PC-3 (cell line): ENCODE results near the gene CCBE1. TPM values are rescaled to one million over a fixed set of nuclear protein-coding genes. Genes with fewer than 3 reads are reported as not detected.

Experiments
- ATAC-seq: fragments of 200-7000 bp; cut with Tn5 transposase; 2 replicates; pipeline ENCODE4 v1.9.1; 2020; ENCODE audit warnings: mild to moderate bottlenecking, moderate library complexity
- BruUV-seq: library from RNA; stranded (reverse); fragments of 400-500 nt; replicated peaks from 2 replicates; lab custom pipeline; 2021; lab: Mats Ljungman, UMichigan
- CTCF ChIA-PET: fragments of 300-600 bp; sonication (Branson Sonifier 250); formaldehyde crosslinking; loops from one replicate; lab custom pipeline; 2022; ENCODE audit warnings: antibody characterized with exemption; lab: Charles Lee
- POLR2A ChIA-PET: fragments of 300-600 bp; sonication (Branson Sonifier 250); formaldehyde crosslinking; loops from one replicate; lab custom pipeline; 2022; ENCODE audit warnings: antibody characterized with exemption; ENCODE audit not compliant: unreplicated experiment; lab: Charles Lee
- DNase-seq: peaks from one replicate; pipeline ENCODE4 v3.0.0-alpha.2; 2015
- H2AFZ ChIP-seq: fragments of 300-600 bp; sonication (generic); 2 replicates; pipeline ENCODE4 v1.6.0; 2016; ENCODE audit warnings: antibody characterized with exemption, low read length
- H3F3A ChIP-seq: fragments of 300-600 bp; sonication (generic); one replicate; pipeline ENCODE4 v1.6.0; 2017; ENCODE audit warnings: antibody characterized with exemption, low read length, control low read depth, mild to moderate bottlenecking; ENCODE audit not compliant: unreplicated experiment
- H3K27ac ChIP-seq: fragments of 300-600 bp; sonication (generic); 2 replicates; pipeline ENCODE4 v1.5.1; 2016; ENCODE audit warnings: mild to moderate bottlenecking, low read length
- H3K27me3 ChIP-seq: fragments of 300-600 bp; sonication (generic); 2 replicates; pipeline ENCODE4 v1.6.1; 2016; ENCODE audit warnings: low read length, mixed read lengths
- H3K36me3 ChIP-seq: fragments of 300-600 bp; sonication (generic); 2 replicates; pipeline ENCODE4 v1.6.1; 2016; ENCODE audit warnings: low read depth, mixed run types, low read length, mixed read lengths
- H3K4me1 ChIP-seq: fragments of 300-600 bp; sonication (generic); 2 replicates; pipeline ENCODE4 v1.5.1; 2016; ENCODE audit warnings: low read length; ENCODE audit not compliant: insufficient read depth
- H3K4me2 ChIP-seq: fragments of 300-600 bp; sonication (generic); 2 replicates; pipeline ENCODE4 v1.6.0; 2016; ENCODE audit warnings: low read length
- H3K4me3 ChIP-seq: fragments of 300-600 bp; sonication (generic); 2 replicates; pipeline ENCODE4 v1.5.1; 2016; ENCODE audit warnings: mild to moderate bottlenecking, low read length, mixed read lengths
- H3K79me2 ChIP-seq: fragments of 300-600 bp; sonication (generic); 2 replicates; pipeline ENCODE4 v1.6.1; 2017; ENCODE audit warnings: low read length, mixed read lengths
- H3K9ac ChIP-seq: fragments of 300-600 bp; sonication (generic); 2 replicates; pipeline ENCODE4 v1.6.0; 2016; ENCODE audit warnings: mild to moderate bottlenecking, low read length
- H3K9me2 ChIP-seq: fragments of 300-600 bp; sonication (generic); replicated peaks from 2 replicates; pipeline ENCODE4 v1.6.1; 2016; ENCODE audit warnings: mixed run types, low read length, mixed read lengths
- H3K9me3 ChIP-seq: fragments of 300-600 bp; sonication (generic); 2 replicates; pipeline ENCODE4 v1.6.1; 2016; ENCODE audit warnings: low read length, mixed read lengths
- H4K20me1 ChIP-seq: fragments of 300-600 bp; sonication (generic); 2 replicates; pipeline ENCODE4 v1.6.1; 2016; ENCODE audit warnings: low read length, mixed read lengths
- EZH2 ChIP-seq: fragments of 300-600 bp; sonication (generic); IDR thresholded peaks from one replicate; pipeline ENCODE4 v1.6.1; 2017; ENCODE audit warnings: antibody characterized with exemption, mild to moderate bottlenecking, low read length; ENCODE audit not compliant: unreplicated experiment
- EZH2phosphoT487 ChIP-seq: fragments of 300-600 bp; sonication (generic); IDR thresholded peaks from 2 replicates; pipeline ENCODE4 v1.6.1; 2018; ENCODE audit warnings: mild to moderate bottlenecking, antibody characterized with exemption, low read length, borderline replicate concordance
- intact Hi-C: fragments of 100-400 bp; cut with micrococcal nuclease; formaldehyde crosslinking; loops from 2 replicates; pipeline ENCODE4 v1.9.0; 2023
- total RNA-seq: library from RNA; depleted of rRNA; stranded (reverse); fragments of >200 nt; gene quantifications from 2 replicates; pipeline ENCODE4 v1.2.3, GENCODE V29; 2014
- TF ChIP-seq, protein P1 (sequence below): fragments of 300-600 bp; sonication (generic); conservative IDR thresholded peaks from 2 replicates; pipeline ENCODE4 v1.5.1; 2017; ENCODE audit warnings: antibody characterized with exemption, low read depth, mild to moderate bottlenecking, low read length

Gene CCBE1
- total RNA-seq, 1 experiment from 2014 or later = 13.9 TPM

DNA sequence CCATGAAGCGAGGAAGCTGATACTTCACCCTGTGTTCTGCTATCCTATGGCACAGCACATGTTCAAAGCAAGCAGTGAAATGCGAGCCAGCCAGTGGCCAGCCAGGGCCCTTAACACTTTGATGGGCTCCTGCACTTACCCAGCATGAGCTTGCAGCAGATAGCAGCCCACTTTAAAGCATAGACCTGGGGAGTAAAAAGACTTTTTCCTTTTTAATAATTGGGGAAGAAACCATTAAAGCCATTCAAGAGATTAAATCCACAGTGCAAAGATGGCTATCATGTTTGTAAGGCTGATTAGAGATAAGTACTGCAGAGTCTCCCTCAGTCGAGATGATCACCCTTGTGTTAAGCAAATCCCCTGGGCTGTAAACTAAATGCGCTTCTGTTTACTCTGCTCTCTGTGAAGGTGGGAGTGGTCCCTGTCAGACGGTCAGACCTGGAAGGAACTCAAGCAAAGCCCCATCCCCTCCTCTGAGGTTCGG, 15.7 kb downstream of the CCBE1 start:
- intact Hi-C loops = no loop called here
- Histone ChIP-seq H3K4me3 (no peak overlapping the region), H3K36me3 (no peaks in the 10 kb centered on the region), H3K9me2 (no peaks in the 10 kb centered on the region), H3K27me3 (no peaks in the 10 kb centered on the region), H3K79me2 (peaks cover 94% of the 10 kb centered on the region), H3F3A (no peaks in the 10 kb centered on the region), H2AFZ (no peak overlapping the region), H3K9me3 (no peaks in the 10 kb centered on the region), H3K9ac (no peak overlapping the region), H3K27ac (no peak overlapping the region), H3K4me2 (no peak overlapping the region), H3K4me1 (no peaks in the 10 kb centered on the region), H4K20me1 (no peaks in the 10 kb centered on the region)
- ATAC-seq (no peak), DNase-seq (no peak)
- BruUV-seq = no TSS peak
- ChIA-PET CTCF (no interaction called here), POLR2A (no interaction called here)
- TF ChIP-seq, protein P1, sequence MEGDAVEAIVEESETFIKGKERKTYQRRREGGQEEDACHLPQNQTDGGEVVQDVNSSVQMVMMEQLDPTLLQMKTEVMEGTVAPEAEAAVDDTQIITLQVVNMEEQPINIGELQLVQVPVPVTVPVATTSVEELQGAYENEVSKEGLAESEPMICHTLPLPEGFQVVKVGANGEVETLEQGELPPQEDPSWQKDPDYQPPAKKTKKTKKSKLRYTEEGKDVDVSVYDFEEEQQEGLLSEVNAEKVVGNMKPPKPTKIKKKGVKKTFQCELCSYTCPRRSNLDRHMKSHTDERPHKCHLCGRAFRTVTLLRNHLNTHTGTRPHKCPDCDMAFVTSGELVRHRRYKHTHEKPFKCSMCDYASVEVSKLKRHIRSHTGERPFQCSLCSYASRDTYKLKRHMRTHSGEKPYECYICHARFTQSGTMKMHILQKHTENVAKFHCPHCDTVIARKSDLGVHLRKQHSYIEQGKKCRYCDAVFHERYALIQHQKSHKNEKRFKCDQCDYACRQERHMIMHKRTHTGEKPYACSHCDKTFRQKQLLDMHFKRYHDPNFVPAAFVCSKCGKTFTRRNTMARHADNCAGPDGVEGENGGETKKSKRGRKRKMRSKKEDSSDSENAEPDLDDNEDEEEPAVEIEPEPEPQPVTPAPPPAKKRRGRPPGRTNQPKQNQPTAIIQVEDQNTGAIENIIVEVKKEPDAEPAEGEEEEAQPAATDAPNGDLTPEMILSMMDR = no peak
- no peak for TF ChIP-seq EZH2

DNA sequence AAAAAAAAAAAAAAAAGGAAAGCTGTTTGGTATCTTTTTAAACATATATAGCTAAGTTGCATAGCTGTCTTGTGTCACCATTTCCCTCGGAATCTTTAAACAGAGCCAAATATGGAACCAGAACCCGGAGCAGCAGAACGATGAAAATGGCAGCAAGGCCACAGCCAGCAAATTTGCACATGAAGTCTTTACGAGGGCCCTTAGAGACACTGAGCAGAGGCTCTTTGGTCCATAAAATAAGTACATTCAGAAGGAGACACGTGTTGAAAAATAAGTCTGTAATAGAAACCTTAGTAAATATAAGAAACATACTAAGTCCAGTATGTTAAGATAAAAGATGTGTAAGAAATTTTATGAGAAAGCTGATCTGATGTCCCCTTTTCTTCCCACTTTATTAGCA, 16.2 kb downstream of the CCBE1 start:
- CTCF ChIA-PET = no interaction called here
- Histone ChIP-seq H3K27ac (no peak overlapping the region), H2AFZ (no peak overlapping the region), H3K36me3 (no peaks in the 10 kb centered on the region), H3K4me1 (no peaks in the 10 kb centered on the region), H3K9me2 (no peaks in the 10 kb centered on the region), H3K4me2 (no peak overlapping the region), H3K27me3 (no peaks in the 10 kb centered on the region), H3K4me3 (no peak overlapping the region), H3F3A (no peaks in the 10 kb centered on the region), H3K9ac (no peak overlapping the region), H4K20me1 (no peaks in the 10 kb centered on the region), H3K79me2 (peaks cover 94% of the 10 kb centered on the region), H3K9me3 (no peaks in the 10 kb centered on the region)
- POLR2A ChIA-PET = no interaction called here
- TF ChIP-seq, protein P1 = no peak
- TF ChIP-seq EZH2 = no peak
- no peak for TF ChIP-seq EZH2phosphoT487
- BruUV-seq = no TSS peak
- ATAC-seq (no peak), DNase-seq (no peak)
- intact Hi-C loops = no loop called here

DNA sequence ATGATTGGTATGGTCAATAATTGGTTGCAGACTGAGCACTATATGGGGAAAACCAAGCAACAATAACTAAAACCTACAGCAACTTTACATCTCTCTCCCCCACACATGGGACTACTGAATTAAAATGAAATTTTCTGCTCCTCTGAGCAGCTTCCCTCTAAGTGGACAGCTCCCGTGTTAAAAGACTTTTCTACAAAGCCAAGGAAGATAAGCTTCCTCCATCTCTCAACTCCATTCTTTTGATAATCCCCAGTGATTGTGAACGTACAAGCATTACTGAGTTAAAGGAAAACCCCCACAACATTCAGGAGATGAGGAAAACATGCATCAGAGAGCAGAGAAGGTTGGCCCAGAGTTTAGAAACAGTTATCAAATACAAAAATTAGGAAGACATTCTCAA, 21.9 kb downstream of the CCBE1 start:
- CTCF ChIA-PET = no interaction called here

More for the DNA sequence above, 21.9 kb downstream of the CCBE1 start:
- Histone ChIP-seq H3K9me2 (no peaks in the 10 kb centered on the region), H3K27me3 (no peaks in the 10 kb centered on the region), H3K9me3 (no peaks in the 10 kb centered on the region), H2AFZ (no peak overlapping the region), H4K20me1 (no peaks in the 10 kb centered on the region), H3K79me2 (peaks cover 84% of the 10 kb centered on the region), H3K9ac (no peak overlapping the region), H3K27ac (no peak overlapping the region), H3K4me1 (no peaks in the 10 kb centered on the region), H3F3A (no peaks in the 10 kb centered on the region), H3K36me3 (no peaks in the 10 kb centered on the region), H3K4me3 (no peak overlapping the region), H3K4me2 (no peak overlapping the region)
- TF ChIP-seq, protein P1 = no peak
- TF ChIP-seq EZH2phosphoT487 (no peak), EZH2 (no peak)
- DNase-seq (no peak), ATAC-seq (no peak)
- POLR2A ChIA-PET = no interaction called here
- BruUV-seq = no TSS peak
- intact Hi-C loops = no loop called here
